Measurements from ENCODE around the gene THAP12.
"Not testable (repeated sequence)": the region's sequence is repeated elsewhere in the genome, so short reads cannot be mapped to it uniquely, and the experiment has no call there.

Gene THAP12

GRCh38 chr11:76380977-76381719 lies at the start of gene THAP12, which contains the start of gene GVQW3:
THAP12 (minus strand) TSS chr11:76381132; CDS start chr11:76380836, 296 bp downstream.
GVQW3 (plus strand) TSS chr11:76381323; CDS start chr11:76381829, 506 bp downstream.
- peak; percentile 99 for DNase-seq

- DNase-seq, result no peak
Measured at GRCh38 chr11:76426660-76427059, 45.7 kb upstream of the THAP12 start.

GRCh38 chr11:76424891-76425290 lies 44.0 kb upstream of the THAP12 start:
- no peak for DNase-seq

- no peak for DNase-seq
Measured at GRCh38 chr11:76424379-76424778, 43.4 kb upstream of the THAP12 start.

GRCh38 chr11:76419896-76420295 lies 39.0 kb upstream of the THAP12 start:
- DNase-seq, result peak; percentile 58

- DNase-seq, result peak; percentile 35
Measured at GRCh38 chr11:76415073-76415472, 34.1 kb upstream of the THAP12 start.

- DNase-seq, result peak; percentile 30
Measured at GRCh38 chr11:76410851-76411357, 30.0 kb upstream of the THAP12 start.

- peak; percentile 84 for DNase-seq
Measured at GRCh38 chr11:76408171-76408965, 27.4 kb upstream of the THAP12 start.

GRCh38 chr11:76406359-76406758 lies 25.4 kb upstream of the THAP12 start:
- no peak for DNase-seq

GRCh38 chr11:76401484-76401883 lies 20.6 kb upstream of the THAP12 start:
- DNase-seq, result not testable (repeated sequence)

GRCh38 chr11:76400967-76401366 lies 20.0 kb upstream of the THAP12 start:
- no peak for DNase-seq

GRCh38 chr11:76397383-76397782 lies 16.5 kb upstream of the THAP12 start:
- DNase-seq, result no peak

GRCh38 chr11:76395296-76395695 lies 14.4 kb upstream of the THAP12 start:
- DNase-seq, result no peak

- DNase-seq, result peak; percentile 46
Measured at GRCh38 chr11:76394411-76394810, 13.5 kb upstream of the THAP12 start.

GRCh38 chr11:76392870-76393269 lies 11.9 kb upstream of the THAP12 start:
- DNase-seq, result no peak

GRCh38 chr11:76391811-76392475 lies 11.0 kb upstream of the THAP12 start:
- DNase-seq, result no peak

GRCh38 chr11:76391021-76391420 lies 10.1 kb upstream of the THAP12 start:
- DNase-seq, result peak; percentile 96

- DNase-seq, result no peak
Measured at GRCh38 chr11:76388408-76388807, 7.5 kb upstream of the THAP12 start.

GRCh38 chr11:76385903-76386302 lies 5.0 kb upstream of the THAP12 start:
- DNase-seq, result no peak

GRCh38 chr11:76382209-76382608 lies 1.3 kb upstream of the THAP12 start:
- DNase-seq, result peak; percentile 42

- peak; percentile 66 for DNase-seq
Measured at GRCh38 chr11:76380159-76380976, 564 bp downstream of the THAP12 start.

GRCh38 chr11:76379807-76380158 lies 1.1 kb downstream of the THAP12 start:
- DNase-seq, result no peak

Data from NCI-H69 (cell line).